Vagina (tissue), 2 donors: ENCODE data around the gene LMAN2L.

Experiments
- POLR2A ChIP-seq, 2 donors: fragments of 450-650 bp; IDR thresholded peaks; one replicate each; pipeline ENCODE4 v1.6.1; 2017; ENCODE audit warnings: antibody characterized with exemption in 2 of 2, mild to moderate bottlenecking in 2 of 2, moderate library complexity in 2 of 2
- TF ChIP-seq, protein P1 (sequence below), 3 experiments: fragments of 450-650 bp in 2 of 3; fragments of 200-600 bp in 1 of 3; sonication (generic) in 1 of 3; IDR thresholded peaks; one replicate each; pipeline ENCODE4 v1.5.1; 2017 to 2019; ENCODE audit warnings: antibody characterized with exemption in 3 of 3, mild to moderate bottlenecking in 2 of 3, moderate library complexity in 2 of 3

DNA sequence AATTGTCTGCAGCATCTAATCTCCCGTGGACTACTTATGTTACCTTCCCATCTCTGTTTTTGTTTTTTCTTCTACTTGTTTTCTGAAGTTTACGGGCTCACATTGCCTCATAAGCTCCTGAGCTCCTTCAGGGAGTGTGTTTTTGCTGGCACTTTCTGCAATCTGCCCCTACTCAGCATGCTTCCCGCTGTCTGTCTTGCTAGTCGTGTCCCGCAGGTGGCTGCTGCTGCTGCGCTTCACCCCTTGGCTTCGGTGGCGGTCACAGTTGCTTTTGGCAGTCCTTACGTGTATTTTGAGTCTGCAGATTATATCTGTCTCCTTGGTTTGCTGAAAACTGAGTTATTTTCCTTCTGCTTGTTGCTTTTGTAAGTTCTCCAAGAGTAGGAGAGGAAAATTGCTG, 60.0 kb downstream of the LMAN2L start:
- TF ChIP-seq, protein P1, sequence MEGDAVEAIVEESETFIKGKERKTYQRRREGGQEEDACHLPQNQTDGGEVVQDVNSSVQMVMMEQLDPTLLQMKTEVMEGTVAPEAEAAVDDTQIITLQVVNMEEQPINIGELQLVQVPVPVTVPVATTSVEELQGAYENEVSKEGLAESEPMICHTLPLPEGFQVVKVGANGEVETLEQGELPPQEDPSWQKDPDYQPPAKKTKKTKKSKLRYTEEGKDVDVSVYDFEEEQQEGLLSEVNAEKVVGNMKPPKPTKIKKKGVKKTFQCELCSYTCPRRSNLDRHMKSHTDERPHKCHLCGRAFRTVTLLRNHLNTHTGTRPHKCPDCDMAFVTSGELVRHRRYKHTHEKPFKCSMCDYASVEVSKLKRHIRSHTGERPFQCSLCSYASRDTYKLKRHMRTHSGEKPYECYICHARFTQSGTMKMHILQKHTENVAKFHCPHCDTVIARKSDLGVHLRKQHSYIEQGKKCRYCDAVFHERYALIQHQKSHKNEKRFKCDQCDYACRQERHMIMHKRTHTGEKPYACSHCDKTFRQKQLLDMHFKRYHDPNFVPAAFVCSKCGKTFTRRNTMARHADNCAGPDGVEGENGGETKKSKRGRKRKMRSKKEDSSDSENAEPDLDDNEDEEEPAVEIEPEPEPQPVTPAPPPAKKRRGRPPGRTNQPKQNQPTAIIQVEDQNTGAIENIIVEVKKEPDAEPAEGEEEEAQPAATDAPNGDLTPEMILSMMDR (IDR thresholded peaks at IDR 0.05), result no peak
- TF ChIP-seq POLR2A (IDR thresholded peaks at IDR 0.05), result no peak
